ENCODE results near the gene NFKBIL1. TPM values are rescaled to one million over a fixed set of nuclear protein-coding genes. Genes with fewer than 3 reads are reported as not detected.

The NFKBIL1 gene
- total RNA-seq, 1 experiment from 2014 or later: 19.5 TPM

- ATAC-seq (peak; percentile 80), DNase-seq (ENCODE audit: low spot score) (peak; percentile 99)
- Mint-ChIP-seq H3K4me3 (peak within 1 kb of the TSS; percentile 82), H3K4me1 (peaks cover 22% of the 10 kb centered on the region), H3K27ac (peak within 1 kb of the TSS; percentile 98), H3K27me3 (ENCODE audit: low read depth) (no peaks in the 10 kb centered on the region), H3K9me3 (no peaks in the 10 kb centered on the region), H3K36me3 (peaks cover 18% of the 10 kb centered on the region)
- POLR2A ChIA-PET: interaction anchor here (0.5 to 2.0 kb wide), 17 partner anchors 17 to 1425 kb away, joined by 3 to 13 read pairs (median 4); partner anchors contain the start of genes BAG6, GPANK1, MCCD1 and MICB
- CTCF ChIA-PET: interaction anchor here (0.6 to 7.2 kb wide), 40 partner anchors 9 to 406 kb away, joined by 3 to 319 read pairs (median 4); partner anchors contain the start of genes AIF1, C6orf47, GPANK1 and LSM2
- TF ChIP-seq KAT7 (CRISPR knock-in tag; IDR thresholded peaks at IDR 0.05; ENCODE audit: borderline replicate concordance): no peak
- TF ChIP-seq MAX (CRISPR knock-in tag; IDR thresholded peaks at IDR 0.05): peak; percentile 66; the same call in 1 of the 2 replicates
- peak; percentile 98 for TF ChIP-seq ZNF263 (CRISPR knock-in tag; IDR thresholded peaks at IDR 0.05; ENCODE audit: low read depth)
- 0 out of 2 replicates have a peak, but pooled peaks have one; percentile 32 for TF ChIP-seq MYBL2 (CRISPR knock-in tag; IDR thresholded peaks at IDR 0.05)
- TF ChIP-seq ZMAT4 (CRISPR knock-in tag; IDR thresholded peaks at IDR 0.05): no peak
- TF ChIP-seq ETV6 (CRISPR knock-in tag; IDR thresholded peaks at IDR 0.05): peak; percentile 82; the same call in 1 of the 2 replicates
- no peak for TF ChIP-seq NFATC4 (CRISPR knock-in tag; IDR thresholded peaks at IDR 0.05)
- TF ChIP-seq NR1H2 (CRISPR knock-in tag; IDR thresholded peaks at IDR 0.05): no peak
- peak; percentile 80 for TF ChIP-seq CTCF (IDR thresholded peaks at IDR 0.05)
- no peak for TF ChIP-seq AR (CRISPR knock-in tag; IDR thresholded peaks at IDR 0.05)
- TF ChIP-seq NFE2L1 (CRISPR knock-in tag; IDR thresholded peaks at IDR 0.05): 0 out of 2 replicates have a peak, but pooled peaks have one; percentile 34
- TF ChIP-seq TCF7 (CRISPR knock-in tag; IDR thresholded peaks at IDR 0.05; ENCODE audit: low read depth): no peak
- TF ChIP-seq PREB (CRISPR knock-in tag; IDR thresholded peaks at IDR 0.05; ENCODE audit: borderline replicate concordance): no peak
- peak; percentile 77 for TF ChIP-seq SP1 (CRISPR knock-in tag; conservative IDR thresholded peaks at IDR 0.05)
- TF ChIP-seq TEAD1 (CRISPR knock-in tag; IDR thresholded peaks at IDR 0.05): peak; percentile 39; the same call in 1 of the 2 replicates
- TF ChIP-seq ERG (CRISPR knock-in tag; IDR thresholded peaks at IDR 0.05): no peak
- TF ChIP-seq GABPB1 (CRISPR knock-in tag; IDR thresholded peaks at IDR 0.05): peak; percentile 55; the same call in 1 of the 2 replicates
- peak; percentile 33; the same call in 1 of the 2 replicates for TF ChIP-seq E2F5 (CRISPR knock-in tag; IDR thresholded peaks at IDR 0.05)
- TF ChIP-seq MXD4 (CRISPR knock-in tag; IDR thresholded peaks at IDR 0.05; ENCODE audit: borderline replicate concordance): no peak
- no peak for TF ChIP-seq CDX4 (CRISPR knock-in tag; IDR thresholded peaks at IDR 0.05; ENCODE audit: borderline replicate concordance)
- TF ChIP-seq ATF3 (CRISPR knock-in tag; conservative IDR thresholded peaks at IDR 0.05): no peak
- peak; percentile 56; the same call in 1 of the 2 replicates for TF ChIP-seq HMGXB4 (CRISPR knock-in tag; IDR thresholded peaks at IDR 0.05)
- no peak for TF ChIP-seq E2F1 (CRISPR knock-in tag; IDR thresholded peaks at IDR 0.05)
- peak; percentile 76 for TF ChIP-seq FOXK1 (CRISPR knock-in tag; IDR thresholded peaks at IDR 0.05)
Measured at GRCh38 chr6:31546339-31546957, 960 bp upstream of the NFKBIL1 start, which contains the start of gene ATP6V1G2. TSS of gene ATP6V1G2 (minus strand) at chr6:31546608. CDS start at chr6:31546559, 49 bp downstream.
